Activated naive CD8-positive, alpha-beta T cell treated with anti-CD3 and anti-CD28 coated beads, Interleukin-2, amount 10 ng/mL, durations not matched to agents 7 days and 5 days (primary cell): ENCODE data around the gene EME1. TPM values are rescaled to one million over a fixed set of nuclear protein-coding genes. Genes with fewer than 3 reads are reported as not detected.

ENCODE experiments used
- ATAC-seq: fragments of 150-1000 bp; cut with Tn5 transposase; one replicate; pipeline ENCODE4 v1.10.0; 2021; ENCODE audit warnings: low read depth, moderate library complexity
- POLR2A ChIA-PET: fragments of 350-600 bp; sonication (Branson Sonifier 250); formaldehyde crosslinking; loops from one replicate; lab custom pipeline; 2021; ENCODE audit warnings: antibody characterized with exemption; lab: Charles Lee
- DNase-seq: peaks from one replicate; pipeline ENCODE4 v3.0.0; 2021
- H3K27ac Mint-ChIP-seq: one replicate; pipeline ENCODE4 v1.8.0; 2022; ENCODE audit warnings: mild to moderate bottlenecking, mixed read lengths
- H3K27me3 Mint-ChIP-seq: one replicate; pipeline ENCODE4 v1.8.0; 2022; ENCODE audit warnings: mild to moderate bottlenecking, moderate library complexity, mixed read lengths
- H3K36me3 Mint-ChIP-seq: one replicate; pipeline ENCODE4 v1.8.0; 2021; ENCODE audit warnings: mild to moderate bottlenecking, mixed read lengths
- H3K4me1 Mint-ChIP-seq: one replicate; pipeline ENCODE4 v1.8.0; 2021; ENCODE audit warnings: mixed read lengths
- H3K4me3 Mint-ChIP-seq: one replicate; pipeline ENCODE4 v1.8.0; 2022; ENCODE audit warnings: mild to moderate bottlenecking, moderate library complexity, mixed read lengths
- H3K9me3 Mint-ChIP-seq: one replicate; pipeline ENCODE4 v1.8.0; 2021; ENCODE audit warnings: mixed read lengths
- total RNA-seq, 2 experiments: library from RNA; stranded (reverse); gene quantifications; one replicate each; pipeline ENCODE4 v1.2.3, GENCODE V29; 2021

The EME1 gene
- total RNA-seq, 2 experiments from 2014 or later = 27.3 to 28.8 TPM

GRCh38 chr17:50361561-50362480, 11.2 kb upstream of the EME1 start:
- POLR2A ChIA-PET = interaction anchor here (0.8 to 3.6 kb wide), 8 partner anchors 11 to 109 kb away, joined by 3 to 35 read pairs (median 8); partner anchors contain the start of genes EME1, LRRC59, MRPL27 and XYLT2
- peak overlapping the region; percentile 2 for H3K4me3 Mint-ChIP-seq
- no peaks in the 10 kb centered on the region for H3K9me3 Mint-ChIP-seq

GRCh38 chr17:50362661-50363060, 10.4 kb upstream of the EME1 start:
- ATAC-seq = no peak
- peaks cover 14% of the 10 kb centered on the region for H3K4me1 Mint-ChIP-seq
- H3K27ac Mint-ChIP-seq = no peak overlapping the region
- no peaks in the 10 kb centered on the region for H3K9me3 Mint-ChIP-seq
- H3K4me3 Mint-ChIP-seq = no peak overlapping the region
- no peak for DNase-seq
- no peaks in the 10 kb centered on the region for H3K36me3 Mint-ChIP-seq
- H3K27me3 Mint-ChIP-seq = no peaks in the 10 kb centered on the region
- POLR2A ChIA-PET = interaction anchor here (0.8 to 3.6 kb wide), 7 partner anchors 10 to 108 kb away, joined by 3 to 35 read pairs (median 7); partner anchors contain the start of genes EME1, LRRC59, MRPL27 and XYLT2

More at GRCh38 chr17:50361561-50362480, 11.2 kb upstream of the EME1 start:
- no peak for DNase-seq
- peak overlapping the region; percentile 70 for H3K27ac Mint-ChIP-seq
- peaks cover 14% of the 10 kb centered on the region for H3K4me1 Mint-ChIP-seq
- ATAC-seq = peak; percentile 79
- no peaks in the 10 kb centered on the region for H3K27me3 Mint-ChIP-seq
- H3K36me3 Mint-ChIP-seq = no peaks in the 10 kb centered on the region

GRCh38 chr17:50363217-50364060, 9.6 kb upstream of the EME1 start:
- H3K36me3 Mint-ChIP-seq = no peaks in the 10 kb centered on the region
- no peaks in the 10 kb centered on the region for H3K9me3 Mint-ChIP-seq
- ATAC-seq (no peak), DNase-seq (no peak)
- H3K27ac Mint-ChIP-seq = no peak overlapping the region
- POLR2A ChIA-PET = interaction anchor here (1.4 to 3.6 kb wide), 3 partner anchors 9 to 29 kb away, joined by 7 to 35 read pairs (median 9); partner anchors contain the start of genes EME1, MRPL27 and XYLT2
- H3K4me1 Mint-ChIP-seq = peaks cover 14% of the 10 kb centered on the region
- no peak overlapping the region for H3K4me3 Mint-ChIP-seq
- H3K27me3 Mint-ChIP-seq = no peaks in the 10 kb centered on the region

- ATAC-seq = no peak
- Mint-ChIP-seq H3K36me3 (peaks cover 1% of the 10 kb centered on the region), H3K4me3 (no peak overlapping the region), H3K9me3 (no peaks in the 10 kb centered on the region), H3K27ac (no peak overlapping the region), H3K4me1 (peaks cover 16% of the 10 kb centered on the region), H3K27me3 (no peaks in the 10 kb centered on the region)
- POLR2A ChIA-PET = interaction anchor here (3.6 kb wide), 1 partner anchor 8 kb away, joined by 35 read pairs; the partner anchor contains the start of genes EME1 and MRPL27
- DNase-seq = no peak
These were observed 9.0 kb upstream of the EME1 start for GRCh38 chr17:50364061-50364458.

GRCh38 chr17:50364715-50365114, 8.3 kb upstream of the EME1 start:
- no peak overlapping the region for H3K4me3 Mint-ChIP-seq
- H3K4me1 Mint-ChIP-seq = peaks cover 14% of the 10 kb centered on the region
- H3K9me3 Mint-ChIP-seq = no peaks in the 10 kb centered on the region
- DNase-seq (no peak), ATAC-seq (no peak)
- H3K27me3 Mint-ChIP-seq = no peaks in the 10 kb centered on the region
- POLR2A ChIA-PET = interaction anchor here (1.2 to 1.4 kb wide), 2 partner anchors 9 to 33 kb away, joined by 3 to 4 read pairs; partner anchors contain the start of gene LRRC59
- H3K36me3 Mint-ChIP-seq = peaks cover 1% of the 10 kb centered on the region
- H3K27ac Mint-ChIP-seq = no peak overlapping the region

- DNase-seq (no peak), ATAC-seq (no peak)
- H3K9me3 Mint-ChIP-seq = no peaks in the 10 kb centered on the region
- H3K27ac Mint-ChIP-seq = no peak overlapping the region
- H3K36me3 Mint-ChIP-seq = peaks cover 1% of the 10 kb centered on the region
- no peak overlapping the region for H3K4me3 Mint-ChIP-seq
- POLR2A ChIA-PET = interaction anchor here (1.2 to 1.4 kb wide), 2 partner anchors 9 to 32 kb away, joined by 3 to 4 read pairs; partner anchors contain the start of gene LRRC59
- H3K4me1 Mint-ChIP-seq = peaks cover 15% of the 10 kb centered on the region
- no peaks in the 10 kb centered on the region for H3K27me3 Mint-ChIP-seq
These were observed 7.9 kb upstream of the EME1 start for GRCh38 chr17:50365165-50365564.

GRCh38 chr17:50365649-50366393, 7.2 kb upstream of the EME1 start:
- Mint-ChIP-seq H3K4me1 (peaks cover 16% of the 10 kb centered on the region), H3K27ac (no peak overlapping the region), H3K27me3 (no peaks in the 10 kb centered on the region), H3K9me3 (no peaks in the 10 kb centered on the region), H3K36me3 (peaks cover 1% of the 10 kb centered on the region), H3K4me3 (no peak overlapping the region)
- no peak for ATAC-seq
- DNase-seq = no peak
- POLR2A ChIA-PET = interaction anchor here (1.2 to 1.4 kb wide), 2 partner anchors 8 to 32 kb away, joined by 3 to 4 read pairs; partner anchors contain the start of gene LRRC59

- Mint-ChIP-seq H3K4me1 (peaks cover 20% of the 10 kb centered on the region), H3K27me3 (no peaks in the 10 kb centered on the region), H3K4me3 (no peak overlapping the region), H3K27ac (no peak overlapping the region), H3K9me3 (no peaks in the 10 kb centered on the region), H3K36me3 (peaks cover 9% of the 10 kb centered on the region)
- POLR2A ChIA-PET = no interaction called here
- DNase-seq (no peak), ATAC-seq (no peak)
These were observed 5.6 kb upstream of the EME1 start for GRCh38 chr17:50367401-50367800.

- H3K4me1 Mint-ChIP-seq = peaks cover 21% of the 10 kb centered on the region
- DNase-seq = no peak
- no peak overlapping the region for H3K27ac Mint-ChIP-seq
- H3K9me3 Mint-ChIP-seq = no peaks in the 10 kb centered on the region
- H3K27me3 Mint-ChIP-seq = no peaks in the 10 kb centered on the region
- no peak for ATAC-seq
- H3K36me3 Mint-ChIP-seq = peaks cover 9% of the 10 kb centered on the region
- no peak overlapping the region for H3K4me3 Mint-ChIP-seq
- POLR2A ChIA-PET = interaction anchor here (4.7 kb wide), 1 partner anchor 8 kb away, joined by 35 read pairs; no protein-coding TSS in a partner anchor
These were observed 3.0 kb upstream of the EME1 start for GRCh38 chr17:50370052-50370451.

GRCh38 chr17:50371526-50371925, 1.5 kb upstream of the EME1 start:
- H3K36me3 Mint-ChIP-seq = peaks cover 12% of the 10 kb centered on the region

GRCh38 chr17:50372222-50372757, 739 bp upstream of the EME1 start:
- ATAC-seq (peak; percentile 3), DNase-seq (no peak)
- Mint-ChIP-seq H3K27me3 (no peaks in the 10 kb centered on the region), H3K9me3 (no peaks in the 10 kb centered on the region), H3K4me1 (peaks cover 21% of the 10 kb centered on the region), H3K27ac (peak overlapping the region; percentile 100), H3K36me3 (peaks cover 12% of the 10 kb centered on the region), H3K4me3 (peak overlapping the region; percentile 98)
- POLR2A ChIA-PET = interaction anchor here (0.6 to 4.7 kb wide), 7 partner anchors 9 to 172 kb away, joined by 3 to 39 read pairs (median 8); partner anchors contain the start of genes ACSF2, LRRC59 and XYLT2

More at GRCh38 chr17:50371526-50371925, 1.5 kb upstream of the EME1 start:
- H3K9me3 Mint-ChIP-seq = no peaks in the 10 kb centered on the region
- ATAC-seq = no peak
- DNase-seq = no peak
- POLR2A ChIA-PET = interaction anchor here (1.2 to 4.7 kb wide), 5 partner anchors 9 to 171 kb away, joined by 3 to 39 read pairs (median 21); partner anchors contain the start of genes LRRC59 and XYLT2
- H3K27me3 Mint-ChIP-seq = no peaks in the 10 kb centered on the region
- H3K27ac Mint-ChIP-seq = peak overlapping the region; percentile 100
- H3K4me3 Mint-ChIP-seq = peak overlapping the region; percentile 98
- peaks cover 21% of the 10 kb centered on the region for H3K4me1 Mint-ChIP-seq

- ATAC-seq = no peak
- H3K27ac Mint-ChIP-seq = peak overlapping the region; percentile 100
- H3K4me1 Mint-ChIP-seq = peaks cover 21% of the 10 kb centered on the region
- H3K27me3 Mint-ChIP-seq = no peaks in the 10 kb centered on the region
- H3K9me3 Mint-ChIP-seq = no peaks in the 10 kb centered on the region
- peak overlapping the region; percentile 98 for H3K4me3 Mint-ChIP-seq
- peaks cover 11% of the 10 kb centered on the region for H3K36me3 Mint-ChIP-seq
- POLR2A ChIA-PET = interaction anchor here (1.0 to 4.7 kb wide), 6 partner anchors 8 to 52 kb away, joined by 3 to 39 read pairs (median 14); partner anchors contain the start of genes ACSF2, LRRC59 and XYLT2
- no peak for DNase-seq
These were observed 676 bp downstream of the EME1 start for GRCh38 chr17:50373705-50374104.
